Skeletal muscle tissue (tissue), 4 donors: Measurements from ENCODE around the gene ITM2C. TPM values are rescaled to one million over a fixed set of nuclear protein-coding genes. Genes with fewer than 3 reads are reported as not detected.

Experiments
- H3K27ac ChIP-seq: one replicate; pipeline ENCODE4 v1.7.0; 2013; ENCODE audit warnings: mild to moderate bottlenecking, low read depth, low read length, inconsistent platforms
- H3K27me3 ChIP-seq, 3 donors: one replicate each; pipeline ENCODE4 v1.7.0; 2013; ENCODE audit warnings: low read length in 3 of 3; ENCODE audit not compliant: control insufficient read depth in 3 of 3, insufficient read depth in 3 of 3
- H3K36me3 ChIP-seq, 3 donors: one replicate each; pipeline ENCODE4 v1.7.0; 2013; ENCODE audit warnings: low read length in 3 of 3; ENCODE audit not compliant: control insufficient read depth in 3 of 3, insufficient read depth in 3 of 3
- H3K4me1 ChIP-seq, 3 donors: one replicate each; pipeline ENCODE4 v1.7.0; 2013; ENCODE audit warnings: low read length in 3 of 3, mild to moderate bottlenecking in 3 of 3; ENCODE audit not compliant: control insufficient read depth in 3 of 3, insufficient read depth in 3 of 3
- H3K4me3 ChIP-seq, 3 donors: one replicate each; pipeline ENCODE4 v1.7.0; 2013; ENCODE audit warnings: low read length in 3 of 3
- H3K9ac ChIP-seq, 3 donors: one replicate each; pipeline ENCODE4 v1.7.0; 2013; ENCODE audit warnings: low read length in 3 of 3, mild to moderate bottlenecking in 3 of 3, moderate library complexity in 2 of 3, low read depth in 1 of 3
- H3K9me3 ChIP-seq, 3 donors: one replicate each; pipeline ENCODE4 v1.7.0; 2013; ENCODE audit warnings: low read length in 3 of 3; ENCODE audit not compliant: control insufficient read depth in 3 of 3
- total RNA-seq: library from RNA; depleted of rRNA; stranded (reverse); fragments of >200 nt; gene quantifications from one replicate; pipeline ENCODE4 v1.2.3, GENCODE V29; 2014
- donor health status: Osteomylitis.

ITM2C gene
- total RNA-seq, 1 donor from 2014 or later: 84.0 TPM

GRCh38 chr2:230878599-230879188, 14.0 kb downstream of the ITM2C start:
- no peak overlapping the region for H3K4me3 ChIP-seq
- H3K36me3 ChIP-seq: peaks cover 0 to 11% (median 2%) of the 10 kb centered on the region in 3 donors
- no peaks in the 10 kb centered on the region for H3K9me3 ChIP-seq
- H3K27ac ChIP-seq: no peak overlapping the region
- H3K27me3 ChIP-seq: no peaks in the 10 kb centered on the region
- H3K9ac ChIP-seq: no peak overlapping the region
- H3K4me1 ChIP-seq: no peaks in the 10 kb centered on the region

GRCh38 chr2:230879271-230879882, 14.6 kb downstream of the ITM2C start:
- H3K4me1 ChIP-seq: no peaks in the 10 kb centered on the region
- H3K9ac ChIP-seq: no peak overlapping the region
- H3K27me3 ChIP-seq: no peaks in the 10 kb centered on the region
- no peak overlapping the region for H3K4me3 ChIP-seq
- peaks cover 0 to 11% (median 2%) of the 10 kb centered on the region in 3 donors for H3K36me3 ChIP-seq
- H3K27ac ChIP-seq: no peak overlapping the region
- no peaks in the 10 kb centered on the region for H3K9me3 ChIP-seq

- H3K36me3 ChIP-seq: peaks cover 0 to 11% (median 2%) of the 10 kb centered on the region in 3 donors
- no peak overlapping the region for H3K4me3 ChIP-seq
- no peaks in the 10 kb centered on the region for H3K4me1 ChIP-seq
- no peaks in the 10 kb centered on the region for H3K9me3 ChIP-seq
- H3K27me3 ChIP-seq: no peaks in the 10 kb centered on the region
- H3K27ac ChIP-seq: no peak overlapping the region
- no peak overlapping the region for H3K9ac ChIP-seq
These were observed 15.1 kb downstream of the ITM2C start for GRCh38 chr2:230879891-230880290.

GRCh38 chr2:230881840-230882239, 17.1 kb downstream of the ITM2C start:
- H3K9ac ChIP-seq: no peak overlapping the region
- no peaks in the 10 kb centered on the region for H3K9me3 ChIP-seq
- H3K27me3 ChIP-seq: no peaks in the 10 kb centered on the region
- no peak overlapping the region for H3K4me3 ChIP-seq
- no peaks in the 10 kb centered on the region for H3K4me1 ChIP-seq
- no peak overlapping the region for H3K27ac ChIP-seq
- peaks cover 0 to 5% (median 2%) of the 10 kb centered on the region in 3 donors for H3K36me3 ChIP-seq

- Histone ChIP-seq H3K36me3 (no peaks in the 10 kb centered on the region), H3K4me3 (no peak overlapping the region), H3K9me3 (no peaks in the 10 kb centered on the region), H3K27me3 (peaks cover 0 to 8% (median 2%) of the 10 kb centered on the region in 3 donors), H3K9ac (no peak overlapping the region), H3K27ac (no peak overlapping the region), H3K4me1 (no peaks in the 10 kb centered on the region)
These were observed 20.9 kb downstream of the ITM2C start for GRCh38 chr2:230885463-230886130.

- H3K4me1 ChIP-seq: no peaks in the 10 kb centered on the region
- H3K36me3 ChIP-seq: no peaks in the 10 kb centered on the region
- H3K4me3 ChIP-seq: no peak overlapping the region
- peaks cover 0 to 9% (median 3%) of the 10 kb centered on the region in 3 donors for H3K27me3 ChIP-seq
- no peak overlapping the region for H3K9ac ChIP-seq
- H3K9me3 ChIP-seq: no peaks in the 10 kb centered on the region
- H3K27ac ChIP-seq: no peak overlapping the region
These were observed 21.5 kb downstream of the ITM2C start for GRCh38 chr2:230886206-230886605.

GRCh38 chr2:230886671-230887071, 21.9 kb downstream of the ITM2C start:
- no peak overlapping the region for H3K27ac ChIP-seq
- H3K9ac ChIP-seq: no peak overlapping the region
- H3K27me3 ChIP-seq: peaks cover 0 to 9% (median 6%) of the 10 kb centered on the region in 3 donors
- H3K9me3 ChIP-seq: no peaks in the 10 kb centered on the region
- no peaks in the 10 kb centered on the region for H3K36me3 ChIP-seq
- no peak overlapping the region for H3K4me3 ChIP-seq
- no peaks in the 10 kb centered on the region for H3K4me1 ChIP-seq

- Histone ChIP-seq H3K9me3 (peaks cover 0 to 2% (median 0%) of the 10 kb centered on the region in 3 donors), H3K4me1 (no peaks in the 10 kb centered on the region), H3K36me3 (no peaks in the 10 kb centered on the region), H3K27ac (no peak overlapping the region), H3K27me3 (peaks cover 0 to 10% (median 8%) of the 10 kb centered on the region in 3 donors), H3K9ac (no peak overlapping the region), H3K4me3 (no peak overlapping the region)
These were observed 22.6 kb downstream of the ITM2C start for GRCh38 chr2:230887342-230887741.

GRCh38 chr2:230888824-230889400, 24.2 kb downstream of the ITM2C start:
- Histone ChIP-seq H3K27me3 (peaks cover 0 to 19% (median 17%) of the 10 kb centered on the region in 3 donors), H3K4me1 (no peaks in the 10 kb centered on the region), H3K36me3 (no peaks in the 10 kb centered on the region), H3K9me3 (peaks cover 0 to 2% (median 0%) of the 10 kb centered on the region in 3 donors), H3K27ac (no peak overlapping the region), H3K4me3 (no peak overlapping the region), H3K9ac (no peak overlapping the region)
